Lower leg skin (tissue), 4 donors: Measurements from ENCODE around the gene FDX1. TPM values are rescaled to one million over a fixed set of nuclear protein-coding genes. Genes with fewer than 3 reads are reported as not detected.

Experiments used
- DNase-seq, 2 donors: peaks; one replicate each; pipeline ENCODE4 v3.0.0-alpha.2; 2019; ENCODE audit warnings: low spot score in 2 of 2
- H3K4me3 ChIP-seq: fragments of 200-600 bp; sonication (generic); 2 replicates; pipeline ENCODE4 v1.5.1; 2017; ENCODE audit warnings: mild to moderate bottlenecking, low read depth; ENCODE audit not compliant: poor library complexity, severe bottlenecking
- POLR2A ChIP-seq, 2 donors: fragments of 450-650 bp; IDR thresholded peaks; one replicate each; pipeline ENCODE4 v1.6.1; 2016 to 2017; ENCODE audit warnings: antibody characterized with exemption in 2 of 2, mild to moderate bottlenecking in 1 of 2, moderate library complexity in 1 of 2
- WGBS, 2 donors: methylation state at CpG; one replicate each; pipeline ENCODE4 v1.1.5; 2018; 5-methylcytosine and 5-hydroxymethylcytosine counted together
- intact Hi-C: fragments of 100-400 bp; cut with DNase I; formaldehyde crosslinking; loops from one replicate; pipeline ENCODE4 v1.15.0; 2023; ENCODE audit warnings: low total_unique reads
- total RNA-seq, 4 donors: library from RNA; depleted of rRNA; stranded (reverse); fragments of >200 nt; gene quantifications; one replicate each; pipeline ENCODE4 v1.1.0, GENCODE V29; 2016
- TF ChIP-seq, protein P1 (sequence below), 3 donors: fragments of 450-650 bp; IDR thresholded peaks; one replicate each; pipeline ENCODE4 v1.5.1; 2016; ENCODE audit warnings: antibody characterized with exemption in 3 of 3, mild to moderate bottlenecking in 3 of 3, moderate library complexity in 2 of 3

Gene FDX1
- total RNA-seq, 4 donors from 2014 or later = 11.1 to 13.8 (median 12.5) TPM

DNA sequence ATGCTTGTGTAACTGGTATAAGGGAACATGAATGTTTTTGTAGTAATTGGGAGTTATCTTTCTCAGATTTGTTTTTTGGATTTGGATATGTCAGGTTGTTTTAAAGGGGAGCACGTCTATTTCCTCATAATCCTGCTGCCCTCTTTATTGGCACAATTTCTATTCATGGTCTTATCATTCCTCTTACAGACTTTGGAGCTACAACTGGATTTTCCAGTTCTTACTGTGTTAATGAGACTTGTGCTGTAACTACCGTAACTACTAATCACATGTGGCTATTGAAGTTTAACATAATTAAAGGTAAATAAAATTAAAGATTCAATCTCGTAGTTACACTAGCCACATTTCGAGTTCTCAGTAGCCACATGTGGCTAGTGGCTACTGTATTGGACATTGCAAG, 1.9 kb downstream of the FDX1 start:
- TF ChIP-seq, protein P1, sequence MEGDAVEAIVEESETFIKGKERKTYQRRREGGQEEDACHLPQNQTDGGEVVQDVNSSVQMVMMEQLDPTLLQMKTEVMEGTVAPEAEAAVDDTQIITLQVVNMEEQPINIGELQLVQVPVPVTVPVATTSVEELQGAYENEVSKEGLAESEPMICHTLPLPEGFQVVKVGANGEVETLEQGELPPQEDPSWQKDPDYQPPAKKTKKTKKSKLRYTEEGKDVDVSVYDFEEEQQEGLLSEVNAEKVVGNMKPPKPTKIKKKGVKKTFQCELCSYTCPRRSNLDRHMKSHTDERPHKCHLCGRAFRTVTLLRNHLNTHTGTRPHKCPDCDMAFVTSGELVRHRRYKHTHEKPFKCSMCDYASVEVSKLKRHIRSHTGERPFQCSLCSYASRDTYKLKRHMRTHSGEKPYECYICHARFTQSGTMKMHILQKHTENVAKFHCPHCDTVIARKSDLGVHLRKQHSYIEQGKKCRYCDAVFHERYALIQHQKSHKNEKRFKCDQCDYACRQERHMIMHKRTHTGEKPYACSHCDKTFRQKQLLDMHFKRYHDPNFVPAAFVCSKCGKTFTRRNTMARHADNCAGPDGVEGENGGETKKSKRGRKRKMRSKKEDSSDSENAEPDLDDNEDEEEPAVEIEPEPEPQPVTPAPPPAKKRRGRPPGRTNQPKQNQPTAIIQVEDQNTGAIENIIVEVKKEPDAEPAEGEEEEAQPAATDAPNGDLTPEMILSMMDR (IDR thresholded peaks at IDR 0.05) = no peak
- no peak for TF ChIP-seq POLR2A (IDR thresholded peaks at IDR 0.05)
- intact Hi-C loops = no loop called here
- 31 to 39% methylated on average over 4 of the region's 4 CpGs for WGBS, 2 donors
- no peak overlapping the region for H3K4me3 ChIP-seq
- no peak for DNase-seq

DNA sequence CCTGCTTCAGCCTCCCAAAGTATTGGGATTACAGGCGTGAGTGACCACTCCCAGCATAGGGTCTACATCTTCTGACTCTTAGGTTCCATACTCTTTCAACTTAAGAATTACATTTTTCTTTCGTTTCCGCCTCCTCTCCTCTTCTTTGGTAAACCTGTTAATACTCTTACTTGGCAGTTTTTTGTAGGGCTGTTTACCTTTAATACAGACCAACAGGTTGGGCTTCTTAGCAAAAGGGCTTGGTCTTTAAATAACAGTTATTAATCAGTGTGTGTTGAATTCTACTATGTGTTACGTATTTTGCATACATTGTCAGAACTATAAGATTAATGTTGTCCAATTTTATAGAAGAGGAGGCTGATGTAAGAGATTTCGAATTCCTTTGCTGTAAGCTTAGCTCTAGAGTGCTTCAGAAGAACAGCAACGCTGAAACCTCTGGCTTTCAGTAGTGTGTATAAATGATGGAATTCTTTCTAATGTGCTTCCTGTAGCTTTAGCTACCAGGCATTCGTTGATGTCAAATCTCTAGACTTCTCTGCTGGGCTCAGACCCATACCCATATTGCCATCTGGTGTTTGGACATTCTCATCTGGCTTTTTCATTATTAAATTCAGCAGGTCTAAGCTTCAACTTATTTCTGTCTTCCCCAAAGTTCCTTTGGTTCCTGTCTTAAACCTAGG, 3.1 kb downstream of the FDX1 start:
- no peak overlapping the region for H3K4me3 ChIP-seq
- no peak for TF ChIP-seq POLR2A (IDR thresholded peaks at IDR 0.05)
- TF ChIP-seq, protein P1 (IDR thresholded peaks at IDR 0.05) = no peak
- DNase-seq = no peak
- WGBS, 2 donors = 66 to 73% methylated on average over 7 of the region's 7 CpGs
- intact Hi-C loops = no loop called here

DNA sequence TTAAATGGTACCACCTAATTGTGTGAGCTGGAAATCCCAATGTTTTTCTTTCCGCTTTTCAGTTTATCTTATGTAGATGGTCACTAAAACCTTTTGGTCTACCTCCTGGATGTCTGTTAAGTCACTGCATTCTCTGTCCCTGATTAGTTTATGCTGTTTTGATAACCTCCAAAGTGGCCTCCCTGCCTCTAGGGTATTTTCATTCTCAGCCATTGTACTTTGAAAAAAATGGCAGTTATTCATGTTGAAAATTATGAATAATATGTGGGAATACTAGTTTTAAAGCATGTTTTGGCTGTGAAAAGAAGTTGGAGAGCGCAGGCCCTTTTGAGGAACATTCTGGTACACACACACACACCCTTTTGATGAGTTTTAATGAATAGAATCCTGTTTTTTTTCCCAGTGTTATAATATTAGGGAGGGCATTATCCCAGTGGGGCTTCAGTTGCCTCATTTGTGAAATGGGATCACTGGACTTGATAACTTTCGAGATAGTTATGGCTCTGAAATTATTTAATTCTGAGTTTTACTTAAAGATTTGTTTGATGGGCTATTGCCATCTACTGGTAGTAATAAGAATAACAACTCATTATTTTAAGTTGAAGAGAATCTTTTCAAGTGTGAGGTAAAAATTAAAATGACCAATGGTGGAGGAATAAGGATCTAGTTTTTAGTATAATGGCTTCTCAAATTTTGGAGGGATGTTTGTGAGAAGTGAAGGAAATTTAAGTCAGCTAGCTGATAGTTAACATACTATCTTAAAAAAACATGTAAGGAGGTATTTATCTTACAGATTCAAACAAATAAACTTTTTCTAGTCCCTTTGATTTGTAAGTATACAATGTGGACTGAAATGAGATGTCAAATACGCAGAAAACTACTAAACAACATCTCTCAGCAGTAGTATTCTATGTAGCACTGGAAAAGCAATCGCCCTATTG, 3.9 kb downstream of the FDX1 start:
- 55 to 62% methylated on average over 5 of the region's 5 CpGs for WGBS, 2 donors
- intact Hi-C loops = no loop called here
- no peak for DNase-seq
- no peak overlapping the region for H3K4me3 ChIP-seq
- TF ChIP-seq, protein P1 (IDR thresholded peaks at IDR 0.05) = no peak
- no peak for TF ChIP-seq POLR2A (IDR thresholded peaks at IDR 0.05)

DNA sequence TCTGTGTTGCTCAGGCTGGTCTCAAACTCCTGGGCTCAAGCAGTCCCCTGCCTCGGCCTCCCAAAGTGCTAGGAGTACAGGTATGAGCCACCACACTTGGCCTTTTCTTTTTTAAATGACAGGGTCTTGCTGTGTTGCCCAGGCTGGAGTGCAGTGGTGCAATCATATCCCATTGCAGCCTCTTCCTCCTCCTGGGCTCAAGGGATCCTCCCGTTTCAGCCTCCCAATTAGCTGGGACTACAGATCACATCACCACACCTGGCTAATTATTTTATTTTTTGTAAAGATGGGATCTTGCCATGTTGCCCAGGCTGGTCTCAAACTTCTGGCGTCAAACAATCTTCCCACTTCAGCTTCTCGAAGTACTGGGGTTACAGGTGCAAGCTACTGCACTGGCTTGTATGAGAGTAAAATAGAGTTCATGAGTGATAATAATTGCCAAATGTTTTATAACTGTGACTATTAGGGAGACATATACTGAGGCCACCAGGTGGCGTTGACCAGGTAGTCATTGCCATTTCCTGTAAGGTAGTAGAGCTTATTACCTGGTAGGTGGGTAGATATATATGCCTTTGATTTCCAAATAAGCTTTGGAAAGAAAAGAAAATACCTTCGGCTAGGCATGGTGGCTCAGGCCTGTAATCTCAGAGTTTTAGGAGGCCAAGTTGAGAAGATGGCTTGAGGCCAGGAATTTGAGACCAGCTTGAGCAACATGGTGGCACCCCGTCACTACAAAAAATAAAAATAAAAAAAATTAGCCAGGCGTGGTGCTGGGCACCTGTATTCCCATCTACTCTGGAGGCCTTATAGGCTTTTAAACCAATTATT, 5.4 kb downstream of the FDX1 start:
- no peak overlapping the region for H3K4me3 ChIP-seq
- intact Hi-C loops = loop anchor here (5.0 kb wide), 1 partner anchor 238 kb away; no protein-coding TSS in a partner anchor
- no peak for TF ChIP-seq POLR2A (IDR thresholded peaks at IDR 0.05)
- TF ChIP-seq, protein P1 (IDR thresholded peaks at IDR 0.05) = no peak
- DNase-seq = no peak
- 87% methylated on average over 8 of the region's 8 CpGs for WGBS, 2 donors
